ENCODE results near the gene SERPINE1. TPM values are rescaled to one million over a fixed set of nuclear protein-coding genes. Genes with fewer than 3 reads are reported as not detected.

Gene SERPINE1
- total and polyA plus RNA-seq, 2 experiments from 2014 or later = 0.97 to 1.2 TPM

DNA sequence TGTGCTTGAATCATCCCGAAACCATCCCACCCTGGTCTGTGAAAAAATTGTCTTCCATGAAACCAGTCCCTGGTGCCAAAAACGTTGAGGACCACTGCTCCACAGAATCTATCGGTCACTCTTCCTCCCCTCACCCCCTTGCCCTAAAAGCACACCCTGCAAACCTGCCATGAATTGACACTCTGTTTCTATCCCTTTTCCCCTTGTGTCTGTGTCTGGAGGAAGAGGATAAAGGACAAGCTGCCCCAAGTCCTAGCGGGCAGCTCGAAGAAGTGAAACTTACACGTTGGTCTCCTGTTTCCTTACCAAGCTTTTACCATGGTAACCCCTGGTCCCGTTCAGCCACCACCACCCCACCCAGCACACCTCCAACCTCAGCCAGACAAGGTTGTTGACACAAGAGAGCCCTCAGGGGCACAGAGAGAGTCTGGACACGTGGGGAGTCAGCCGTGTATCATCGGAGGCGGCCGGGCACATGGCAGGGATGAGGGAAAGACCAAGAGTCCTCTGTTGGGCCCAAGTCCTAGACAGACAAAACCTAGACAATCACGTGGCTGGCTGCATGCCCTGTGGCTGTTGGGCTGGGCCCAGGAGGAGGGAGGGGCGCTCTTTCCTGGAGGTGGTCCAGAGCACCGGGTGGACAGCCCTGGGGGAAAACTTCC is 784 bp upstream of the SERPINE1 start (continued):
- no peak for TF ChIP-seq CREB1 (CRISPR knock-in tag; IDR thresholded peaks at IDR 0.05; ENCODE audit: low read depth)

GRCh38 chr7:101127460-101128039 is 646 bp downstream of the SERPINE1 start:
- Histone ChIP-seq H2AFZ (peak overlapping the region; percentile 93), H3K79me2 (replicated peaks; ENCODE audit: insufficient read depth) (no peaks in the 10 kb centered on the region)

More at GRCh38 chr7:101127460-101128039, 646 bp downstream of the SERPINE1 start:
- peaks cover 20% of the 10 kb centered on the region for H3K27me3 Mint-ChIP-seq (ENCODE audit: insufficient read depth, low read depth, poor library complexity)
- peak overlapping the region; percentile 37; the same call in 1 of the 2 replicates for H3K4me3 ChIP-seq
- H3K27me3 ChIP-seq (ENCODE audit: insufficient read depth) = no peaks in the 10 kb centered on the region
- H3K4me3 Mint-ChIP-seq = peak overlapping the region; percentile 50
- no peak overlapping the region for H3K27ac ChIP-seq (ENCODE audit: low read depth)
- peaks cover 25% of the 10 kb centered on the region for H3K4me1 Mint-ChIP-seq
- H3K4me1 ChIP-seq (ENCODE audit: insufficient read depth) = peaks cover 30% of the 10 kb centered on the region; the same call in 1 of the 2 replicates
- H3K36me3 ChIP-seq (ENCODE audit: insufficient read depth) = no peaks in the 10 kb centered on the region
- no peaks in the 10 kb centered on the region for H3K9me2 ChIP-seq (ENCODE audit: insufficient read depth)
- no peak overlapping the region for H3K27ac Mint-ChIP-seq
- H3K36me3 Mint-ChIP-seq (ENCODE audit: low read depth) = peaks cover 10% of the 10 kb centered on the region; the same call in 1 of the 3 replicates
- no peaks in the 10 kb centered on the region for H4K20me1 ChIP-seq (replicated peaks; ENCODE audit: insufficient read depth)
- peaks cover 8% of the 10 kb centered on the region; the same call in 2 of the 3 replicates for H3K9me3 Mint-ChIP-seq
- no peak for DNase-seq (ENCODE audit: low spot score)
- H3F3A ChIP-seq (replicated peaks; ENCODE audit: low read depth) = 0 out of 2 replicates have a peak, but pooled peaks cover 6% of the 10 kb centered on the region
- no peak for ATAC-seq
- H3K4me2 ChIP-seq = peak overlapping the region; percentile 65
- TF ChIP-seq, protein P1, sequence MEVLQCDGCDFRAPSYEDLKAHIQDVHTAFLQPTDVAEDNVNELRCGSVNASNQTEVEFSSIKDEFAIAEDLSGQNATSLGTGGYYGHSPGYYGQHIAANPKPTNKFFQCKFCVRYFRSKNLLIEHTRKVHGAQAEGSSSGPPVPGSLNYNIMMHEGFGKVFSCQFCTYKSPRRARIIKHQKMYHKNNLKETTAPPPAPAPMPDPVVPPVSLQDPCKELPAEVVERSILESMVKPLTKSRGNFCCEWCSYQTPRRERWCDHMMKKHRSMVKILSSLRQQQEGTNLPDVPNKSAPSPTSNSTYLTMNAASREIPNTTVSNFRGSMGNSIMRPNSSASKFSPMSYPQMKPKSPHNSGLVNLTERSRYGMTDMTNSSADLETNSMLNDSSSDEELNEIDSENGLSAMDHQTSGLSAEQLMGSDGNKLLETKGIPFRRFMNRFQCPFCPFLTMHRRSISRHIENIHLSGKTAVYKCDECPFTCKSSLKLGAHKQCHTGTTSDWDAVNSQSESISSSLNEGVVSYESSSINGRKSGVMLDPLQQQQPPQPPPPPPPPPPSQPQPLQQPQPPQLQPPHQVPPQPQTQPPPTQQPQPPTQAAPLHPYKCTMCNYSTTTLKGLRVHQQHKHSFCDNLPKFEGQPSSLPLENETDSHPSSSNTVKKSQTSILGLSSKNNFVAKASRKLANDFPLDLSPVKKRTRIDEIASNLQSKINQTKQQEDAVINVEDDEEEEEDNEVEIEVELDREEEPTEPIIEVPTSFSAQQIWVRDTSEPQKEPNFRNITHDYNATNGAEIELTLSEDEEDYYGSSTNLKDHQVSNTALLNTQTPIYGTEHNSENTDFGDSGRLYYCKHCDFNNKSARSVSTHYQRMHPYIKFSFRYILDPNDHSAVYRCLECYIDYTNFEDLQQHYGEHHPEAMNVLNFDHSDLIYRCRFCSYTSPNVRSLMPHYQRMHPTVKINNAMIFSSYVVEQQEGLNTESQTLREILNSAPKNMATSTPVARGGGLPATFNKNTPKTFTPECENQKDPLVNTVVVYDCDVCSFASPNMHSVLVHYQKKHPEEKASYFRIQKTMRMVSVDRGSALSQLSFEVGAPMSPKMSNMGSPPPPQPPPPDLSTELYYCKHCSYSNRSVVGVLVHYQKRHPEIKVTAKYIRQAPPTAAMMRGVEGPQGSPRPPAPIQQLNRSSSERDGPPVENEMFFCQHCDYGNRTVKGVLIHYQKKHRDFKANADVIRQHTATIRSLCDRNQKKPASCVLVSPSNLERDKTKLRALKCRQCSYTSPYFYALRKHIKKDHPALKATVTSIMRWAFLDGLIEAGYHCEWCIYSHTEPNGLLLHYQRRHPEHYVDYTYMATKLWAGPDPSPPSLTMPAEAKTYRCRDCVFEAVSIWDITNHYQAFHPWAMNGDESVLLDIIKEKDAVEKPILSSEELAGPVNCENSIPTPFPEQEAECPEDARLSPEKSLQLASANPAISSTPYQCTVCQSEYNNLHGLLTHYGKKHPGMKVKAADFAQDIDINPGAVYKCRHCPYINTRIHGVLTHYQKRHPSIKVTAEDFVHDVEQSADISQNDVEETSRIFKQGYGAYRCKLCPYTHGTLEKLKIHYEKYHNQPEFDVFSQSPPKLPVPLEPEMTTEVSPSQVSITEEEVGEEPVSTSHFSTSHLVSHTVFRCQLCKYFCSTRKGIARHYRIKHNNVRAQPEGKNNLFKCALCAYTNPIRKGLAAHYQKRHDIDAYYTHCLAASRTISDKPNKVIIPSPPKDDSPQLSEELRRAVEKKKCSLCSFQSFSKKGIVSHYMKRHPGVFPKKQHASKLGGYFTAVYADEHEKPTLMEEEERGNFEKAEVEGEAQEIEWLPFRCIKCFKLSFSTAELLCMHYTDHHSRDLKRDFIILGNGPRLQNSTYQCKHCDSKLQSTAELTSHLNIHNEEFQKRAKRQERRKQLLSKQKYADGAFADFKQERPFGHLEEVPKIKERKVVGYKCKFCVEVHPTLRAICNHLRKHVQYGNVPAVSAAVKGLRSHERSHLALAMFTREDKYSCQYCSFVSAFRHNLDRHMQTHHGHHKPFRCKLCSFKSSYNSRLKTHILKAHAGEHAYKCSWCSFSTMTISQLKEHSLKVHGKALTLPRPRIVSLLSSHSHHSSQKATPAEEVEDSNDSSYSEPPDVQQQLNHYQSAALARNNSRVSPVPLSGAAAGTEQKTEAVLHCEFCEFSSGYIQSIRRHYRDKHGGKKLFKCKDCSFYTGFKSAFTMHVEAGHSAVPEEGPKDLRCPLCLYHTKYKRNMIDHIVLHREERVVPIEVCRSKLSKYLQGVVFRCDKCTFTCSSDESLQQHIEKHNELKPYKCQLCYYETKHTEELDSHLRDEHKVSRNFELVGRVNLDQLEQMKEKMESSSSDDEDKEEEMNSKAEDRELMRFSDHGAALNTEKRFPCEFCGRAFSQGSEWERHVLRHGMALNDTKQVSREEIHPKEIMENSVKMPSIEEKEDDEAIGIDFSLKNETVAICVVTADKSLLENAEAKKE (CRISPR knock-in tag; IDR thresholded peaks at IDR 0.05) = no peak
- TF ChIP-seq EZH2 (IDR thresholded peaks at IDR 0.05; ENCODE audit: low read depth, unreplicated experiment) = no peak

All from GM23338 (cell line).